H1 (cell line): ENCODE results near the gene PIP4K2C. TPM values are rescaled to one million over a fixed set of nuclear protein-coding genes. Genes with fewer than 3 reads are reported as not detected.

Experiments used
- CBX8 ChIP-seq: fragments of 300-800, 300-1000 bp; sonication (generic); IDR thresholded peaks from 2 replicates; pipeline ENCODE4 v1.7.1; 2016; ENCODE audit warnings: low read depth, low read length, borderline replicate concordance
- CHD1 ChIP-seq: IDR thresholded peaks from 2 replicates; pipeline ENCODE4 v1.6.1; 2012; ENCODE audit warnings: low read depth, low read length, improper control_type of control experiment
- EP300 ChIP-seq, 2 experiments: IDR thresholded peaks; 1 replicate in 1 of 2; 2 replicates in 1 of 2; pipeline ENCODE4 v1.6.1; 2011 to 2012; ENCODE audit warnings: low read depth in 2 of 2, low read length in 2 of 2, mild to moderate bottlenecking in 2 of 2, borderline replicate concordance in 1 of 2, inconsistent platforms in 1 of 2, moderate library complexity in 1 of 2
- EZH2 ChIP-seq: fragments of 200-600 bp; sonication (generic); IDR thresholded peaks from 2 replicates; pipeline ENCODE4 v1.7.1; 2012; ENCODE audit warnings: low read depth, mild to moderate bottlenecking, moderate library complexity, low read length, inconsistent platforms; ENCODE audit not compliant: severe bottlenecking
- FOSL1 ChIP-seq: IDR thresholded peaks from 2 replicates; pipeline ENCODE4 v1.6.1; 2011; ENCODE audit warnings: mild to moderate bottlenecking, low read depth, low read length, moderate library complexity; ENCODE audit not compliant: insufficient read depth
- GTF2F1 ChIP-seq: IDR thresholded peaks from 2 replicates; pipeline ENCODE4 v1.6.1; 2012; ENCODE audit warnings: low read depth, low read length, improper control_type of control experiment, borderline replicate concordance
- HDAC2 ChIP-seq, 2 experiments: fragments of 300-600 bp in 1 of 2; sonication (generic) in 1 of 2; IDR thresholded peaks; 2 replicates each; pipeline ENCODE4 v1.6.1; 2011 to 2012; ENCODE audit warnings: low read depth in 2 of 2, low read length in 2 of 2, mild to moderate bottlenecking in 2 of 2, moderate library complexity in 2 of 2, borderline replicate concordance in 1 of 2, inconsistent platforms in 1 of 2
- JUND ChIP-seq: IDR thresholded peaks from 2 replicates; pipeline ENCODE4 v1.6.1; 2011; ENCODE audit warnings: mild to moderate bottlenecking, improper control_type of control experiment, low read length
- KDM1A ChIP-seq: fragments of 200-600, 300-600 bp; sonication (generic); IDR thresholded peaks from 2 replicates; pipeline ENCODE4 v1.7.1; 2016; ENCODE audit warnings: mild to moderate bottlenecking, low read length, borderline replicate concordance
- POLR2AphosphoS5 ChIP-seq: IDR thresholded peaks from 2 replicates; pipeline ENCODE4 v1.6.1; 2011; ENCODE audit warnings: low read depth, low read length
- SIN3A ChIP-seq, 2 experiments: IDR thresholded peaks in 1 of 2; conservative IDR thresholded peaks in 1 of 2; 2 replicates each; pipeline ENCODE4 v1.6.1; 2011 to 2012; ENCODE audit warnings: low read length in 2 of 2, improper control_type of control experiment in 1 of 2, low read depth in 1 of 2, mild to moderate bottlenecking in 1 of 2
- SIRT6 ChIP-seq: IDR thresholded peaks from one replicate; pipeline ENCODE4 v1.7.1; 2012; ENCODE audit warnings: low read length, inconsistent platforms
- SP4 ChIP-seq: IDR thresholded peaks from 2 replicates; pipeline ENCODE4 v1.6.1; 2012; ENCODE audit warnings: low read length, inconsistent platforms
- SUZ12 ChIP-seq: fragments of 200-600 bp; sonication (generic); IDR thresholded peaks from 2 replicates; pipeline ENCODE4 v1.6.1; 2012; ENCODE audit warnings: mild to moderate bottlenecking, inconsistent platforms, low read length, moderate library complexity, mixed read lengths
- TAF7 ChIP-seq: optimal IDR thresholded peaks from 2 replicates; pipeline ENCODE3; 2011; ENCODE audit warnings: low read depth, mild to moderate bottlenecking, inconsistent platforms, low read length, moderate library complexity, borderline replicate concordance
- TCF12 ChIP-seq: IDR thresholded peaks from 2 replicates; pipeline ENCODE4 v1.6.1; 2011; ENCODE audit warnings: low read depth, mild to moderate bottlenecking, low read length
- polyA plus RNA-seq, 7 experiments: library from polyadenylated mRNA; depleted of rRNA in 3 of 7; stranded (reverse) in 5 of 7; unstranded in 2 of 7; fragments of >200 nt in 5 of 7; fragments of 200-250 nt in 2 of 7; gene quantifications; 1 replicate in 5 of 7; 2 replicates in 1 of 7; 4 replicates in 1 of 7; pipeline versions ENCODE4 v1.2.1 to v1.2.3, GENCODE V29; 2011 to 2013; ENCODE audit warnings: missing spikeins in 2 of 7, mixed read lengths in 2 of 7
- total RNA-seq: library from RNA; stranded (reverse); fragmentation: NEBNext Ultra II Directional; extraction: Animal tissue kit (Norgen Biotek cat#: 25700); gene quantifications from 2 replicates; pipeline ENCODE4 v1.2.1, GENCODE V29; 2021
- TF ChIP-seq, protein P1 (sequence below), 3 experiments: IDR thresholded peaks; 1 replicate in 2 of 3; 2 replicates in 1 of 3; pipeline versions ENCODE4 v1.5.1 to v1.6.1; 2011; ENCODE audit warnings: low read length in 3 of 3, mild to moderate bottlenecking in 3 of 3, inconsistent platforms in 2 of 3, low read depth in 1 of 3, moderate library complexity in 1 of 3; ENCODE audit not compliant: insufficient read depth in 1 of 3; ENCODE audit errors: control extremely low read depth in 1 of 3
- TF ChIP-seq, protein P2 (sequence below): IDR thresholded peaks from 2 replicates; pipeline ENCODE4 v1.6.1; 2011; ENCODE audit warnings: low read length, improper control_type of control experiment

The PIP4K2C gene
- total and polyA plus RNA-seq, 2 of the 8 experiments (the other 6 are each of a cell fraction or from before 2014, with no cell fraction given): 25.0 to 27.1 TPM

GRCh38 chr12:57583008-57583831 is 7.8 kb upstream of the PIP4K2C start (continued):
- TF ChIP-seq FOSL1 (no peak), CHD1 (no peak), EZH2 (no peak), JUND (no peak), TCF12 (0 out of 2 replicates have a peak, but pooled peaks have one; percentile 18), POLR2AphosphoS5 (no peak), TAF7 (no peak), EP300 (IDR thresholded peaks at IDR 0.05; ENCODE audit: borderline replicate concordance in 1 of 2, low read depth in 2 of 2, low read length in 2 of 2) (no peak), SIRT6 (no peak), CBX8 (no peak), KDM1A (no peak), SIN3A (conservative IDR thresholded peaks at IDR 0.05 in 1 of 2, IDR thresholded peaks at IDR 0.05 in 1 of 2; ENCODE audit: low read depth in 1 of 2, low read length in 2 of 2) (0 out of 4 replicates have a peak, but pooled peaks have one; percentile 44 to 54), SP4 (0 out of 2 replicates have a peak, but pooled peaks have one; percentile 47), SUZ12 (no peak), GTF2F1 (no peak), HDAC2 (IDR thresholded peaks at IDR 0.05; ENCODE audit: borderline replicate concordance in 1 of 2, low read depth in 2 of 2, low read length in 2 of 2) (no peak)
- TF ChIP-seq, protein P1, sequence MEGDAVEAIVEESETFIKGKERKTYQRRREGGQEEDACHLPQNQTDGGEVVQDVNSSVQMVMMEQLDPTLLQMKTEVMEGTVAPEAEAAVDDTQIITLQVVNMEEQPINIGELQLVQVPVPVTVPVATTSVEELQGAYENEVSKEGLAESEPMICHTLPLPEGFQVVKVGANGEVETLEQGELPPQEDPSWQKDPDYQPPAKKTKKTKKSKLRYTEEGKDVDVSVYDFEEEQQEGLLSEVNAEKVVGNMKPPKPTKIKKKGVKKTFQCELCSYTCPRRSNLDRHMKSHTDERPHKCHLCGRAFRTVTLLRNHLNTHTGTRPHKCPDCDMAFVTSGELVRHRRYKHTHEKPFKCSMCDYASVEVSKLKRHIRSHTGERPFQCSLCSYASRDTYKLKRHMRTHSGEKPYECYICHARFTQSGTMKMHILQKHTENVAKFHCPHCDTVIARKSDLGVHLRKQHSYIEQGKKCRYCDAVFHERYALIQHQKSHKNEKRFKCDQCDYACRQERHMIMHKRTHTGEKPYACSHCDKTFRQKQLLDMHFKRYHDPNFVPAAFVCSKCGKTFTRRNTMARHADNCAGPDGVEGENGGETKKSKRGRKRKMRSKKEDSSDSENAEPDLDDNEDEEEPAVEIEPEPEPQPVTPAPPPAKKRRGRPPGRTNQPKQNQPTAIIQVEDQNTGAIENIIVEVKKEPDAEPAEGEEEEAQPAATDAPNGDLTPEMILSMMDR (IDR thresholded peaks at IDR 0.05; ENCODE audit: control extremely low read depth in 1 of 3, insufficient read depth in 1 of 3, low read depth in 1 of 3, low read length in 3 of 3): peak; percentile 71 to 99 (median 97)
- TF ChIP-seq, protein P2, sequence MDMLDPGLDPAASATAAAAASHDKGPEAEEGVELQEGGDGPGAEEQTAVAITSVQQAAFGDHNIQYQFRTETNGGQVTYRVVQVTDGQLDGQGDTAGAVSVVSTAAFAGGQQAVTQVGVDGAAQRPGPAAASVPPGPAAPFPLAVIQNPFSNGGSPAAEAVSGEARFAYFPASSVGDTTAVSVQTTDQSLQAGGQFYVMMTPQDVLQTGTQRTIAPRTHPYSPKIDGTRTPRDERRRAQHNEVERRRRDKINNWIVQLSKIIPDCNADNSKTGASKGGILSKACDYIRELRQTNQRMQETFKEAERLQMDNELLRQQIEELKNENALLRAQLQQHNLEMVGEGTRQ: 0 out of 2 replicates have a peak, but pooled peaks have one; percentile 4
